Prostate gland (tissue), 2 donors: Measurements from ENCODE around the gene FOS.

Experiments
- POLR2A ChIP-seq: fragments of 450-650 bp; IDR thresholded peaks from one replicate; pipeline ENCODE4 v1.6.1; 2016; ENCODE audit warnings: antibody characterized with exemption, mild to moderate bottlenecking
- TF ChIP-seq, protein P1 (sequence below), 4 experiments: fragments of 200-600 bp in 2 of 4; fragments of 450-650 bp in 2 of 4; sonication (generic) in 2 of 4; IDR thresholded peaks; 1 replicate in 3 of 4; 2 replicates in 1 of 4; pipeline ENCODE4 v1.5.1; 2016 to 2019; ENCODE audit warnings: antibody characterized with exemption in 4 of 4, mild to moderate bottlenecking in 2 of 4, moderate library complexity in 2 of 4

DNA sequence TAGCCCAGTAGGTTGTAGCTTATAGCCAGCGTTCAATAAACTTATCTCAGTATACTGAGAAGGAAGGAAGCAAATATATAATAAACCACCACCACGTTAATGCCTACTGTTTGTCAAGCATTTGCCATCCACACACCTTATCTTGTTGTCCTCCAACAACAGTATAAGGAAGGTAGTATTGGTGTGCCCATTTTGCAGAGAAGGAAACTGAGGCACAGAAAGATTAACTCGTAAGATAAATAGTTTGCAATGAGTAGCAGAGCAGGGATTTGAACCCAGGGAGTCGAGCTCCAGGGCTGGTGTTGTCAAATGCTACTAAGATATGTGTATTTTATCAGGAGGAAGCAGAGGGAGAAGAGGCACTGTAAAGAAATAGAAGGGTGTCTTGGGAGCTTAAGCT, 27.8 kb upstream of the FOS start:
- no peak for TF ChIP-seq POLR2A
- TF ChIP-seq, protein P1, sequence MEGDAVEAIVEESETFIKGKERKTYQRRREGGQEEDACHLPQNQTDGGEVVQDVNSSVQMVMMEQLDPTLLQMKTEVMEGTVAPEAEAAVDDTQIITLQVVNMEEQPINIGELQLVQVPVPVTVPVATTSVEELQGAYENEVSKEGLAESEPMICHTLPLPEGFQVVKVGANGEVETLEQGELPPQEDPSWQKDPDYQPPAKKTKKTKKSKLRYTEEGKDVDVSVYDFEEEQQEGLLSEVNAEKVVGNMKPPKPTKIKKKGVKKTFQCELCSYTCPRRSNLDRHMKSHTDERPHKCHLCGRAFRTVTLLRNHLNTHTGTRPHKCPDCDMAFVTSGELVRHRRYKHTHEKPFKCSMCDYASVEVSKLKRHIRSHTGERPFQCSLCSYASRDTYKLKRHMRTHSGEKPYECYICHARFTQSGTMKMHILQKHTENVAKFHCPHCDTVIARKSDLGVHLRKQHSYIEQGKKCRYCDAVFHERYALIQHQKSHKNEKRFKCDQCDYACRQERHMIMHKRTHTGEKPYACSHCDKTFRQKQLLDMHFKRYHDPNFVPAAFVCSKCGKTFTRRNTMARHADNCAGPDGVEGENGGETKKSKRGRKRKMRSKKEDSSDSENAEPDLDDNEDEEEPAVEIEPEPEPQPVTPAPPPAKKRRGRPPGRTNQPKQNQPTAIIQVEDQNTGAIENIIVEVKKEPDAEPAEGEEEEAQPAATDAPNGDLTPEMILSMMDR (IDR thresholded peaks at IDR 0.05) = no peak
